HepG2 (cell line): ENCODE data around the gene TMEM144. TPM values are rescaled to one million over a fixed set of nuclear protein-coding genes. Genes with fewer than 3 reads are reported as not detected.

Experiments used
- DR1 ChIP-seq: sonication (generic); formaldehyde crosslinking; IDR thresholded peaks from 2 replicates; pipeline ENCODE4 v1.8.0; 2021; ENCODE audit warnings: mild to moderate bottlenecking, missing genetic modification reagents, inconsistent platforms
- ETV6 ChIP-seq: sonication (generic); formaldehyde crosslinking; conservative IDR thresholded peaks from 2 replicates; pipeline ENCODE4 v1.4.0; 2020; ENCODE audit warnings: missing genetic modification reagents
- FOXO1 ChIP-seq: sonication (generic); formaldehyde crosslinking; IDR thresholded peaks from 2 replicates; pipeline ENCODE4 v1.4.0; 2020; ENCODE audit warnings: missing genetic modification reagents
- GABPB1 ChIP-seq: IDR thresholded peaks from 2 replicates; pipeline ENCODE4 v1.6.1; 2016; ENCODE audit warnings: mild to moderate bottlenecking, missing genetic modification reagents, moderate library complexity, missing compliant biosample characterization
- HOXA3 ChIP-seq: sonication (generic); formaldehyde crosslinking; IDR thresholded peaks from 2 replicates; pipeline ENCODE4 v1.5.0; 2020; ENCODE audit warnings: missing genetic modification reagents
- PLRG1 ChIP-seq: fragments of 450-650 bp; conservative IDR thresholded peaks from 2 replicates; pipeline ENCODE4 v1.6.1; 2016
- PTBP1 ChIP-seq: fragments of 200-400 bp; formaldehyde crosslinking; IDR thresholded peaks from 2 replicates; pipeline ENCODE4 v1.6.1; 2018; ENCODE audit warnings: low read length, low read depth; ENCODE audit not compliant: poor library complexity, severe bottlenecking
- SP2 ChIP-seq: sonication (generic); formaldehyde crosslinking; IDR thresholded peaks from 2 replicates; pipeline ENCODE4 v1.5.1; 2020; ENCODE audit warnings: mild to moderate bottlenecking, missing genetic modification reagents
- XRCC5 ChIP-seq: fragments of 200-400 bp; formaldehyde crosslinking; optimal IDR thresholded peaks from 2 replicates; pipeline ENCODE3; 2017; ENCODE audit warnings: mild to moderate bottlenecking, low read length
- ZBTB38 ChIP-seq: sonication (generic); formaldehyde crosslinking; IDR thresholded peaks from 2 replicates; pipeline ENCODE4 v1.5.1; 2020; ENCODE audit warnings: mild to moderate bottlenecking, missing genetic modification reagents
- ZBTB8A ChIP-seq: sonication (generic); formaldehyde crosslinking; IDR thresholded peaks from 2 replicates; pipeline ENCODE4 v1.4.0; 2020; ENCODE audit warnings: mild to moderate bottlenecking, low read depth, missing genetic modification reagents, borderline replicate concordance
- ZNF274 ChIP-seq: sonication (generic); formaldehyde crosslinking; IDR thresholded peaks from 2 replicates; pipeline ENCODE4 v1.5.1; 2020; ENCODE audit warnings: mild to moderate bottlenecking, missing genetic modification reagents
- ZNF530 ChIP-seq: sonication (generic); formaldehyde crosslinking; IDR thresholded peaks from 2 replicates; pipeline ENCODE4 v1.5.0; 2020; ENCODE audit warnings: low read depth, mild to moderate bottlenecking, missing genetic modification reagents
- ZNF788 ChIP-seq: sonication (generic); formaldehyde crosslinking; IDR thresholded peaks from 2 replicates; pipeline ENCODE4 v1.5.0; 2020; ENCODE audit warnings: mild to moderate bottlenecking, missing genetic modification reagents, borderline replicate concordance
- polyA plus RNA-seq, 8 experiments: library from polyadenylated mRNA; depleted of rRNA in 3 of 8; stranded (reverse) in 7 of 8; unstranded in 1 of 8; fragments of >200 nt; fragmentation: Illumina TruSeq in 4 of 8; extraction: Trizol in 4 of 8; gene quantifications; 2 replicates each; pipeline versions ENCODE4 v1.2.1 to v1.2.3, GENCODE V29; 2011 to 2016; ENCODE audit warnings: low read depth in 4 of 8, missing spikeins in 1 of 8, mixed read lengths in 1 of 8; ENCODE audit not compliant: insufficient read depth in 1 of 8
- total RNA-seq, 5 experiments: library from RNA; depleted of rRNA; stranded (reverse); fragments of >200 nt; fragmentation: Illumina TruSeq; extraction: Trizol; gene quantifications; 2 replicates each; pipeline ENCODE4 v1.2.3, GENCODE V29; 2016; ENCODE audit warnings: low read depth in 1 of 5
- TF ChIP-seq, protein P1 (sequence below): sonication (generic); formaldehyde crosslinking; IDR thresholded peaks from 2 replicates; pipeline ENCODE4 v1.4.0; 2020; ENCODE audit warnings: low read depth, mild to moderate bottlenecking, missing genetic modification reagents
- TF ChIP-seq, protein P2 (sequence below): sonication (generic); formaldehyde crosslinking; IDR thresholded peaks from 2 replicates; pipeline ENCODE4 v1.5.0; 2020; ENCODE audit warnings: mild to moderate bottlenecking, missing genetic modification reagents
- TF ChIP-seq, protein P3 (sequence below): sonication (generic); formaldehyde crosslinking; IDR thresholded peaks from 2 replicates; pipeline ENCODE4 v1.5.0; 2020; ENCODE audit warnings: mild to moderate bottlenecking, missing genetic modification reagents, borderline replicate concordance
- TF ChIP-seq, protein P4 (sequence below): sonication (generic); formaldehyde crosslinking; IDR thresholded peaks from 2 replicates; pipeline ENCODE4 v1.5.1; 2020; ENCODE audit warnings: mild to moderate bottlenecking, moderate library complexity, missing genetic modification reagents

Gene TMEM144
- total and polyA plus RNA-seq, 2 of the 13 experiments (the other 11 are each of a cell fraction or from before 2014, with no cell fraction given) = 10.9 to 12.3 TPM

DNA sequence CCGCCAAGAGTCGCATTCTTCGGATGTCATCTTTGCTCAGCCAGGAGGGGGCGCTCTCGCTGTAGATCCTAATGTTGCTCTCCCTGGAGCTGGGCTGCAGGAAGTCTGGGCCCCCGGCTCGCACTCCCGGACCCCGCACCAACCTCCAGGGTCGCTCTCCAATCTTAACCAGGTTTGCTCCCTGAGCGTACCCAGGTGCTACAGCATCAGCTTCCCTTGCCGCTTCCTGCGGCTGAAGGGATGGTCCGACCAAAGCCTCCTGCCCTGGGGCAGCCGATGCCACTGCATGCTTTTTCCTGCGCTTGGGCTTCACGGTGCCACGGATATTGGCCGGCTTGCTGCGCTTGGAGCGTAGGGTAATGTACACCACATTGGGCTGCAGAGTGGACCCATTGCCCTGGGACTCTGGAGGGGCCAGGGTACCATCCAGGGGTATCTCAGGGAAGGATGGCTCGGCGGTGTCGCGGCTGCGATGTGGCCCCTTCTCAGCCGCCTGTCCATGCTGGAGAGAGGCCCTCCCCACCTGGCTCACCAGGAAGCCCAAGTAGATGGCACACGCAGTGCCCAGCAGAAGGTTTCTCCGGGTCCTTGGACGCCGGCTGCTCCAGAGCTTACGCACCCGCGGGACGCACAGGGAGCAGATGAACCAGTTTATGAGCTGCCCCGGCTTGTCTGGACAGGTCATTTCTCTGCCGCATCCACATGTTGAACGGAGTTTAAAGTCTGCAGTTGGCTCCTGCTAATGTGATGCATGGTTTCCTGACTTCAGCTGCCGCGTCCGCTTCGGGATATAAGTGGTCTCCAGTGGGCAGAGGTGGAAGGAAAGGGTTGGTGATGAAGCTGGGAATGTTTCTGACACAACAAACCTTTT is 39.4 kb upstream of the TMEM144 start (continued):
- TF ChIP-seq DR1 (0 out of 2 replicates have a peak, but pooled peaks have one; percentile 20), FOXO1 (peak; percentile 40; the same call in 1 of the 2 replicates), PTBP1 (no peak), ETV6 (no peak), SP2 (CRISPR knock-in tag) (0 out of 2 replicates have a peak, but pooled peaks have one; percentile 16), ZNF788 (peak; percentile 35; the same call in 1 of the 2 replicates), XRCC5 (no peak), PLRG1 (no peak), HOXA3 (CRISPR knock-in tag) (peak; percentile 43; the same call in 1 of the 2 replicates), ZBTB8A (CRISPR knock-in tag) (no peak), ZBTB38 (CRISPR knock-in tag) (peak; percentile 94), ZNF274 (peak; percentile 56; the same call in 1 of the 2 replicates), ZNF530 (CRISPR knock-in tag) (no peak), GABPB1 (peak; percentile 57; the same call in 1 of the 2 replicates)
- TF ChIP-seq, protein P1, sequence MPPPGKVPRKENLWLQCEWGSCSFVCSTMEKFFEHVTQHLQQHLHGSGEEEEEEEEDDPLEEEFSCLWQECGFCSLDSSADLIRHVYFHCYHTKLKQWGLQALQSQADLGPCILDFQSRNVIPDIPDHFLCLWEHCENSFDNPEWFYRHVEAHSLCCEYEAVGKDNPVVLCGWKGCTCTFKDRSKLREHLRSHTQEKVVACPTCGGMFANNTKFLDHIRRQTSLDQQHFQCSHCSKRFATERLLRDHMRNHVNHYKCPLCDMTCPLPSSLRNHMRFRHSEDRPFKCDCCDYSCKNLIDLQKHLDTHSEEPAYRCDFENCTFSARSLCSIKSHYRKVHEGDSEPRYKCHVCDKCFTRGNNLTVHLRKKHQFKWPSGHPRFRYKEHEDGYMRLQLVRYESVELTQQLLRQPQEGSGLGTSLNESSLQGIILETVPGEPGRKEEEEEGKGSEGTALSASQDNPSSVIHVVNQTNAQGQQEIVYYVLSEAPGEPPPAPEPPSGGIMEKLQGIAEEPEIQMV (CRISPR knock-in tag) = peak; percentile 41; the same call in 1 of the 2 replicates
- TF ChIP-seq, protein P2, sequence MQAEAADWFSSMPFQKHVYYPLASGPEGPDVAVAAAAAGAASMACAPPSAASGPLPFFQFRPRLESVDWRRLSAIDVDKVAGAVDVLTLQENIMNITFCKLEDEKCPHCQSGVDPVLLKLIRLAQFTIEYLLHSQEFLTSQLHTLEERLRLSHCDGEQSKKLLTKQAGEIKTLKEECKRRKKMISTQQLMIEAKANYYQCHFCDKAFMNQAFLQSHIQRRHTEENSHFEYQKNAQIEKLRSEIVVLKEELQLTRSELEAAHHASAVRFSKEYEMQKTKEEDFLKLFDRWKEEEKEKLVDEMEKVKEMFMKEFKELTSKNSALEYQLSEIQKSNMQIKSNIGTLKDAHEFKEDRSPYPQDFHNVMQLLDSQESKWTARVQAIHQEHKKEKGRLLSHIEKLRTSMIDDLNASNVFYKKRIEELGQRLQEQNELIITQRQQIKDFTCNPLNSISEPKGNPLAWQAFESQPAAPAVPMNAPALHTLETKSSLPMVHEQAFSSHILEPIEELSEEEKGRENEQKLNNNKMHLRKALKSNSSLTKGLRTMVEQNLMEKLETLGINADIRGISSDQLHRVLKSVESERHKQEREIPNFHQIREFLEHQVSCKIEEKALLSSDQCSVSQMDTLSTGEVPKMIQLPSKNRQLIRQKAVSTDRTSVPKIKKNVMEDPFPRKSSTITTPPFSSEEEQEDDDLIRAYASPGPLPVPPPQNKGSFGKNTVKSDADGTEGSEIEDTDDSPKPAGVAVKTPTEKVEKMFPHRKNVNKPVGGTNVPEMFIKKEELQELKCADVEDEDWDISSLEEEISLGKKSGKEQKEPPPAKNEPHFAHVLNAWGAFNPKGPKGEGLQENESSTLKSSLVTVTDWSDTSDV (CRISPR knock-in tag) = peak; percentile 58; the same call in 1 of the 2 replicates
- TF ChIP-seq, protein P3, sequence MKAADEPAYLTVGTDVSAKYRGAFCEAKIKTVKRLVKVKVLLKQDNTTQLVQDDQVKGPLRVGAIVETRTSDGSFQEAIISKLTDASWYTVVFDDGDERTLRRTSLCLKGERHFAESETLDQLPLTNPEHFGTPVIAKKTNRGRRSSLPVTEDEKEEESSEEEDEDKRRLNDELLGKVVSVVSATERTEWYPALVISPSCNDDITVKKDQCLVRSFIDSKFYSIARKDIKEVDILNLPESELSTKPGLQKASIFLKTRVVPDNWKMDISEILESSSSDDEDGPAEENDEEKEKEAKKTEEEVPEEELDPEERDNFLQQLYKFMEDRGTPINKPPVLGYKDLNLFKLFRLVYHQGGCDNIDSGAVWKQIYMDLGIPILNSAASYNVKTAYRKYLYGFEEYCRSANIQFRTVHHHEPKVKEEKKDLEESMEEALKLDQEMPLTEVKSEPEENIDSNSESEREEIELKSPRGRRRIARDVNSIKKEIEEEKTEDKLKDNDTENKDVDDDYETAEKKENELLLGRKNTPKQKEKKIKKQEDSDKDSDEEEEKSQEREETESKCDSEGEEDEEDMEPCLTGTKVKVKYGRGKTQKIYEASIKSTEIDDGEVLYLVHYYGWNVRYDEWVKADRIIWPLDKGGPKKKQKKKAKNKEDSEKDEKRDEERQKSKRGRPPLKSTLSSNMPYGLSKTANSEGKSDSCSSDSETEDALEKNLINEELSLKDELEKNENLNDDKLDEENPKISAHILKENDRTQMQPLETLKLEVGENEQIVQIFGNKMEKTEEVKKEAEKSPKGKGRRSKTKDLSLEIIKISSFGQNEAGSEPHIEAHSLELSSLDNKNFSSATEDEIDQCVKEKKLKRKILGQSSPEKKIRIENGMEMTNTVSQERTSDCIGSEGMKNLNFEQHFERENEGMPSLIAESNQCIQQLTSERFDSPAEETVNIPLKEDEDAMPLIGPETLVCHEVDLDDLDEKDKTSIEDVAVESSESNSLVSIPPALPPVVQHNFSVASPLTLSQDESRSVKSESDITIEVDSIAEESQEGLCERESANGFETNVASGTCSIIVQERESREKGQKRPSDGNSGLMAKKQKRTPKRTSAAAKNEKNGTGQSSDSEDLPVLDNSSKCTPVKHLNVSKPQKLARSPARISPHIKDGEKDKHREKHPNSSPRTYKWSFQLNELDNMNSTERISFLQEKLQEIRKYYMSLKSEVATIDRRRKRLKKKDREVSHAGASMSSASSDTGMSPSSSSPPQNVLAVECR = peak; percentile 58; the same call in 1 of the 2 replicates
- TF ChIP-seq, protein P4, sequence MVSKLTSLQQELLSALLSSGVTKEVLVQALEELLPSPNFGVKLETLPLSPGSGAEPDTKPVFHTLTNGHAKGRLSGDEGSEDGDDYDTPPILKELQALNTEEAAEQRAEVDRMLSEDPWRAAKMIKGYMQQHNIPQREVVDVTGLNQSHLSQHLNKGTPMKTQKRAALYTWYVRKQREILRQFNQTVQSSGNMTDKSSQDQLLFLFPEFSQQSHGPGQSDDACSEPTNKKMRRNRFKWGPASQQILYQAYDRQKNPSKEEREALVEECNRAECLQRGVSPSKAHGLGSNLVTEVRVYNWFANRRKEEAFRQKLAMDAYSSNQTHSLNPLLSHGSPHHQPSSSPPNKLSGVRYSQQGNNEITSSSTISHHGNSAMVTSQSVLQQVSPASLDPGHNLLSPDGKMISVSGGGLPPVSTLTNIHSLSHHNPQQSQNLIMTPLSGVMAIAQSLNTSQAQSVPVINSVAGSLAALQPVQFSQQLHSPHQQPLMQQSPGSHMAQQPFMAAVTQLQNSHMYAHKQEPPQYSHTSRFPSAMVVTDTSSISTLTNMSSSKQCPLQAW (CRISPR knock-in tag) = peak; percentile 24; the same call in 1 of the 2 replicates
